Adipose tissue (tissue), 3 donors: ENCODE measurements around the gene HSPA12B. TPM values are rescaled to one million over a fixed set of nuclear protein-coding genes. Genes with fewer than 3 reads are reported as not detected.

ENCODE experiments used
- H3K27ac ChIP-seq: one replicate; pipeline ENCODE4 v1.5.1; 2013; ENCODE audit warnings: low read depth, low read length
- WGBS, 3 donors: extraction: QIAGEN DNeasy Blood & Tissue Kit; methylation state at CpG; one replicate each; pipeline ENCODE4 v1.1.7; 2013; 5-methylcytosine and 5-hydroxymethylcytosine counted together
- polyA plus RNA-seq, 3 donors: library from polyadenylated mRNA; stranded (reverse); fragments of 200-250 nt; gene quantifications; one replicate each; pipeline ENCODE4 v1.2.3, GENCODE V29; 2013
- donor health status: healthy with polysubstance abuse.
- donor health status: Bipolar disorder and iron deficiency.
- donor health status: healthy.

The HSPA12B gene
- polyA plus RNA-seq, 3 donors, result 2.5 to 31.8 (median 26.4) TPM

- no peak overlapping the region for H3K27ac ChIP-seq
- WGBS, 3 donors, result 78 to 91% (median 80%) methylated on average over 4 of the region's 4 CpGs
These were observed 10.6 kb upstream of the HSPA12B start for GRCh38 chr20:3721912-3722311.

DNA sequence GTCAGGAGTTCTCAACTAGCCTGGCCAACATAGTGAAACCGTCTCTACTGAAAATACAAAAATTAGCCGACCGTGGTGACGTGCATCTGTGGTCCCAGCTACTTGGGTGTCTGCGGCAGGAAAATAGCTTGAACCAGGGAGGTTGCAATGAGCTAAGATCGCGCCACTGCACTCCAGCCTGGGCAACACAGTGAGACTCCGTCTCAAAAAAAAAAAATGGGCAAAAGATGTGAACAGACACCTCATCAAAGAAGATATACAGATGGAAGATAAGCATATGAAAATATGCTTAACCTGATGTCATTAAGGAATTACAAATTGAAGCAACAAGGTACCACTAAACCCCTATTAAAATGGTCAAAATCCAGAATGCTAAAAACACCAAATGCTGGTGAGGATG, 9.2 kb upstream of the HSPA12B start:
- no peak overlapping the region for H3K27ac ChIP-seq
- WGBS, 3 donors, result 84 to 97% (median 96%) methylated on average over 8 of the region's 8 CpGs

DNA sequence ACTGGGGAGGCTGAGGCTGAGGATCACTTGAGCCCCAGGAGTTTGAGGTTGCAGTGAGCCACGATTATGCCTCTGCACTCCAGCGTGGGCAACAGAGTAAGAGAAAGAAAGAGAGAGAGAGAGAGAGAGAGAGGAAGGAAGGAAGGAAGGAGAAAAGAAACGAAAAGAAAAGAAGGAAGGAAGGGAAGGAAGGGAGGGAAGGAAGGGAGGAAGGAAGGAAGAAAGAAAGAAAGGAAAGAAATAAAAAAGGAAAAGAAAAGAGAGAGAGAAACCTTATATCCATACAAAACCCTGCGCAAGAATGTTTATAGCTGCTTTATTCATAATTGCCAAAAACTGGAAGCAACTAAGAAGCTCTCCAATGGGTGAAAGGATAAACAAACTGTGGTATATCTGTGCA, 8.1 kb upstream of the HSPA12B start:
- H3K27ac ChIP-seq, result no peak overlapping the region
- 66 to 71% (median 68%) methylated on average over 4 of the region's 4 CpGs for WGBS, 3 donors

GRCh38 chr20:3727401-3728021, 5.0 kb upstream of the HSPA12B start:
- WGBS, 3 donors, result 34 to 36% (median 35%) methylated on average over 11 of the region's 11 CpGs
- no peak overlapping the region for H3K27ac ChIP-seq

- no peak overlapping the region for H3K27ac ChIP-seq
- 76 to 86% (median 82%) methylated on average over 5 of the region's 5 CpGs for WGBS, 3 donors
These were observed 4.1 kb upstream of the HSPA12B start for GRCh38 chr20:3728354-3728753.

DNA sequence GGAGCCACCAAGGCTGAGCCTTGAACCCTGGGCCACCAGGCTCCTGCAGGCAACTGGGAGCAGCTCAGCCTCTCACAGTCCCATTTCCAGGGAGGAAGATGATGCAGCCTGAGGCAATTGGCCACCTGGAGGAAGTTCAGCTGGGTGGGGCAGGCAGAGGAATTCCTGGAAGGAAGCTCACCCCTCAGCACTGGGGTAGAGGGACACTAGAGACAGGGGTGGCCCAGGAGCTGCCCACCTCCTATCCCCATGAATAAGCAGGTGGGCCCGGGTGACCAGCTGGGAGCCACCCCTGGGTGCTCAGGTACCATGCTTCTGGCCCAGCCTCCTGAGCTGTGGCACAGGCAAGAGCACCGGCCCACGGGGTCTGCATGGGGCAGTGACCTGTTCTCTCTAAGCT, 3.6 kb upstream of the HSPA12B start:
- 77 to 86% (median 80%) methylated on average over 3 of the region's 3 CpGs for WGBS, 3 donors
- no peak overlapping the region for H3K27ac ChIP-seq

- no peak overlapping the region for H3K27ac ChIP-seq
- 77 to 97% (median 97%) methylated on average over 6 of the region's 6 CpGs for WGBS, 3 donors
These were observed 3.1 kb upstream of the HSPA12B start for GRCh38 chr20:3729378-3729777.

GRCh38 chr20:3729811-3730540, 2.5 kb upstream of the HSPA12B start:
- 58 to 79% (median 59%) methylated on average over 8 of the region's 8 CpGs for WGBS, 3 donors
- no peak overlapping the region for H3K27ac ChIP-seq

DNA sequence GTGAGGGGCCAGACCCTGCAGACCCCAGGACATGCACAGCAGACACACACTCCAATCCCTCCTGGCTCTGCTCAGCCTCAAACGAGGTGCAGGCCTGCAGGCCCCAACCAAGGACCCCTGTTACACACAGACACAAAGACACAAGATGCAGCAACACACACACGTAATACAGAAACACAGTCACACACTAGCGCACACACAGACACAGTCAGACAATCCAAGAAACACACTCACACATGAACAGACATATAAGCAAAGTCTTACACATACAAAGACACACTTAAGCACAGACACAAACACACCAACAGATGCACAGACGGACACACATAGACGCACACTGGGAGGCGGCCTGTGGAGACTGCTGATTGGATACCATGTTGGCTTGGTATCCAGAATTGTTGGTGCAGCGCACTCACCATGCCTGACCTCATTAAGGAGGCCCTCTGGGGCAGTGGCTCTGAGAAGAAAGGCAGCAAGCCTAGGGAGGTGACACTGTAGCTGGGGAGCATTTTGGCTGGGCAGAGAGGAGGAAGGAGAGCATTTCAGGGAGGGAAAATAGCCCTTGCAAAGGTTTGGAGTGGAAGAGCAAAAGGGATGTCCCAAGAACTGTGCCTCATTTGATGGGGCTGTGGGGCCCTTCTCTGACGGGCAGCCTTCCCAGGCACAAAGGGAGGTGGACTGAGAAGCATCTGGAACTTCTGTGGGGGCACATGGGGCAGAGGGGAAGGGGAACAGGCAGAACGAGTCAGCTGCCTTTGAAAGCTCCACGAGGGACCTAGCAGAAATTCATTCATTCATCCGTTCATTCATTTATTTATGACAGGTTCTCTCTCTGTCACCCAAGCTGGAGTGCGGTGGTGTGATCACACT, 1.4 kb upstream of the HSPA12B start:
- no peak overlapping the region for H3K27ac ChIP-seq
- WGBS, 3 donors, result 79 to 86% (median 83%) methylated on average over 12 of the region's 12 CpGs

GRCh38 chr20:3731944-3732326, 550 bp upstream of the HSPA12B start:
- 68 to 75% (median 73%) methylated on average over 13 to 16 of the region's 16 CpGs for WGBS, 3 donors

GRCh38 chr20:3733119-3733995, 872 bp downstream of the HSPA12B start:
- no peak overlapping the region for H3K27ac ChIP-seq
- WGBS, 3 donors, result 61 to 82% (median 64%) methylated on average over 20 of the region's 20 CpGs

More at GRCh38 chr20:3731944-3732326, 550 bp upstream of the HSPA12B start:
- H3K27ac ChIP-seq, result no peak overlapping the region

DNA sequence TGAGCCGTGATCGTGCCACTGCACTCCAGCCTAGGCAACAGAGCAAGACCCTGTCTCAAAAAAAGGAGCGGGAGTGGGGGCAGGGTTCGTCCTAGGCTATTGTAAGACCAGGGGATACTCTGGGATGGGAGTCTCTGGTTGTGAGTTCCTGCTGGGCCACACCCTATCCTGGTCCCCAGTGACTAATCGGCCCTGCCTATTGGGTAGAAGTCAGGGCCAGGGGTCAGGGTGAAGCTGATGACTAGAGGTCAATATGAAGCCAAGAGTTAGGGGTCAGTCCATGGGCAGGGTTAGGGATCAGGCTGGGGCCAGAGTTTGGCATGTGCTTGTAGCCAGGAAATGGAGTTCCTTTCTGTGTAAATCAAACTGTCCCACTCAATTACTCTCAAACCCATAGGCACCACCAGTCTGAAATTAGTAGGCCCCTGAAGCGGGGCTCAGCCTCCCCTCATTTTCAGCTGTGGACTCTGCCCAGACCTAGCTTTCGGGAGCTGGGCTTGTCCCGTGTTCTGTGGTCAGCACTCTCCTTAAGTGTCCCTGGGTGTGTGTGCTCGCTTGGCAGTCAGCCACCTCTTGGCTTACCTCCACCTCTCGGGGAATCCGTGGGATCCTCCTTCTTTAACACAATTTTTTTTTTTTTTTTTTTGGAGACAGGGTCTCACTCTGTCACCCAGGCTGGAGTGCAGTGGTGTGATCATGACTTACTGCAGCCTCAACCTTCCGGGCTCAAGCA, 1.8 kb downstream of the HSPA12B start:
- no peak overlapping the region for H3K27ac ChIP-seq
- WGBS, 3 donors, result 47 to 58% (median 54%) methylated on average over 12 of the region's 12 CpGs

- WGBS, 3 donors, result 45 to 88% (median 82%) methylated on average over 4 of the region's 4 CpGs
These were observed 3.3 kb downstream of the HSPA12B start for GRCh38 chr20:3735768-3736167.

DNA sequence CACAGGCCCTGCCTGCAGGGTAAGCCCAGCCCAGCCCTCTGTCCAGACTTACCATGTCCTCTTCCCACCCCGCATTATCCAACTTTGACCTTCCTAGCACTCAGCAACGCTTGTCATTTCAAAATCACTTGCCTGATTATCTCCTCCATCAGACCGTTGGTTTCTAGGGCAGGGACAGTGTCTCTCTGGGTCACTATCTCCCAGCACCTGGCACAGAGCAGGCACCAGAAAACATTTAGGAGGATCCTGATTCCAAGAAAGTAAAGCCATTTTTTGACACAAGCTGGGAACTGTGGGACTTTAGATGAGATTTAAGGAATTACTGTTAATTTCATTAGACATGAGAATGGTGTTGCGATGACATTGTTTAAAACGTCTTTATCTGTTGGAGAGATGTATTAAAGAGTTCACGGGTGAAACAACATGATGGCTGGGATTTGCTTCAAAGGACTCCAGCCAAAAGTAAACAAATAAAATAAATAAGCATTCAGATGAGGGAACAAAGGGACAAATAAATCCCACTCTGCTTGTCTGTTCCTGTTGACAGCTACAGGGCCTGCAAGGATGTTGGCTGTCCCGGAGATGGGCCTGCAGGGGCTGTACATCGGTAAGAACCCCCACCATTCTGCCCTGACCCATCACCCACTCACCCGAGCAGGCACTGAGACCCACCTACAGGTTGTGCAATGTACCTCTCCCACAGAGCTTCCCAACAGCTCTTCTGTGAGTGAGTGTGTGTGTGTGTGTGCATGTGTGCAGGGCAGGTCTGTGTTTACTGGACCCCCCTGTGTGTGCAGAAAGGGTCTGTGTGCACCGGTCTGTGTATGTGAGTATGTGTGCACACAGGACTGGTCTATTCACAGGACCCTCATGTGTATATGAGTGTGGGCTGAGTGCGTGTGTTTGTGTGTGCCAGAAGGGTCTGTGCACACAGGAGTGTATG, 5.9 kb downstream of the HSPA12B start:
- WGBS, 3 donors, result 58 to 67% (median 63%) methylated on average over 11 of the region's 11 CpGs
- no peak overlapping the region for H3K27ac ChIP-seq

More at GRCh38 chr20:3735768-3736167, 3.3 kb downstream of the HSPA12B start:
- H3K27ac ChIP-seq, result no peak overlapping the region

- no peak overlapping the region for H3K27ac ChIP-seq
- 62 to 84% (median 70%) methylated on average over 19 of the region's 19 CpGs for WGBS, 3 donors
These were observed 6.8 kb downstream of the HSPA12B start for GRCh38 chr20:3739054-3739925.
